Activated CD4-positive, CD25-positive, alpha-beta regulatory T cell treated with anti-CD3 and anti-CD28 coated beads, Interleukin-2, amount 50 U/mL, for 72 hours (primary cell): ENCODE data around the gene AGPAT2.
"Not testable (repeated sequence)": the region's sequence is repeated elsewhere in the genome, so short reads cannot be mapped to it uniquely, and the experiment has no call there.

Experiments
- DNase-seq: peaks from one replicate; pipeline ENCODE4 v3.0.0; 2021

AGPAT2 gene

DNA sequence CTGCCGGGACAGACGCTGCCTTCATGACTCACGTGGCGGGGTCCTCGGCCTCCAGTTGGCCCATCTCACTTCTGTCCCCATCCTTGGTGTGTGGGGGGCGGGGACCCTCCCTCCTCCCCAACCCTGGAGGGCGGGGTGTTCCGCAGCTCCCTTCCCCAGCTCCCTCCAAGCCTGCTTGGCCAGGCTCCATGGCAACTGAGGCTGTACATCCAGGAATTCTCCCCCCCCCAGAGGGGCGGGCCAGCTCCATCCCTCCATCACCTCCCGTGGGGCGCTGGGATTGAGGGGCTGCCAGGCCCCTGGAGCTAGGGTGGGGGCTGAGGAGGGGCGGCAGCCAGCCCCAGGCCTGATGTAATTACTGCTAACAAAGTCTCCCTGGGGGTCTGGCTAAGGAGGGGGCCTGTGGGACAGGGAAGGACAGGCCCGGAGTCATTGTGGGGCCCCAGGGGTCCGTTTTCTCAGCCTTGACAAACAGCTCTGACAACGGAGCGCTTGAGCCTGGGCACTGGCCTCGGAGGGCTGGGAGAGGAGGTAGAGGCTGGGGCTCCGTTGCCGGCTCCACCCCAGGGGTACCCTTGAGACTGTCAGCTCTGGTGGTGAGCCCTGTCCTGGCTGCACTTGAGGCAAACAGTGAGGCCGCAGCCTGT lies 33.1 kb upstream of the AGPAT2 start:
- no peak for DNase-seq

DNA sequence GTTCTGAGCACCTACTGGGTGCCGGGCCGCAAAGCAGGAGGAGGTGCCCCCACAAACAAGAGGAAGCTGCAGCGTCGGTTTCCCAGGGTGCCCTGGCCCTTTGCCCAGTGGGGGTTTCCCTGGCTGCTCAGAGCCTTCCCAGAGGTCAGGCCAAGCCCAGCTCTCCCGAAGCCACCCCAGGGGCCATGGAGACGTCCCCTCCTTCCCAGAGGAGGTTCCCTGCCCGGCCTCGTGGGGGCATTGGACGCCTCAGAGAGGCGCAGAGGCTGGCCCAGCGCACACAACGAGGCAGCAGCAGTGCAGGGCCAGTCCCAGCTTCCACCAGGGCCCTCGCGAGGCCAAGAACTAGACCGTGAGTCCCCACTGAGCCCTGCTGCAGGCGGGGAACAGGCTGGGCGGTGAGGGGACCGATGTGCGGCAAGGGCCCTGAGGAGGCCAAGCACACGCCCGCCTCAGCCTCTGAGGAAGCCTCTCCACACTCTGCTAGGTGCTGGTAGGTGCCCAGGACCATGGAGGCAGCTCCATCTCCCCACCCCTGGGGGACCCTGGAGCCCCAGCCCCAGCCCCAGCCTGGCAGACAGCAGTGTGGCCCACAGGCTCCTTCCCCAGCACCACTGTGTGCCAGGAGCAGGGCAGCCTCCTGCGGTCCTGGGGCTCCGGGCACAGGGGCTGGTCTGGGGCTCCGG lies 32.1 kb upstream of the AGPAT2 start:
- no peak for DNase-seq

DNA sequence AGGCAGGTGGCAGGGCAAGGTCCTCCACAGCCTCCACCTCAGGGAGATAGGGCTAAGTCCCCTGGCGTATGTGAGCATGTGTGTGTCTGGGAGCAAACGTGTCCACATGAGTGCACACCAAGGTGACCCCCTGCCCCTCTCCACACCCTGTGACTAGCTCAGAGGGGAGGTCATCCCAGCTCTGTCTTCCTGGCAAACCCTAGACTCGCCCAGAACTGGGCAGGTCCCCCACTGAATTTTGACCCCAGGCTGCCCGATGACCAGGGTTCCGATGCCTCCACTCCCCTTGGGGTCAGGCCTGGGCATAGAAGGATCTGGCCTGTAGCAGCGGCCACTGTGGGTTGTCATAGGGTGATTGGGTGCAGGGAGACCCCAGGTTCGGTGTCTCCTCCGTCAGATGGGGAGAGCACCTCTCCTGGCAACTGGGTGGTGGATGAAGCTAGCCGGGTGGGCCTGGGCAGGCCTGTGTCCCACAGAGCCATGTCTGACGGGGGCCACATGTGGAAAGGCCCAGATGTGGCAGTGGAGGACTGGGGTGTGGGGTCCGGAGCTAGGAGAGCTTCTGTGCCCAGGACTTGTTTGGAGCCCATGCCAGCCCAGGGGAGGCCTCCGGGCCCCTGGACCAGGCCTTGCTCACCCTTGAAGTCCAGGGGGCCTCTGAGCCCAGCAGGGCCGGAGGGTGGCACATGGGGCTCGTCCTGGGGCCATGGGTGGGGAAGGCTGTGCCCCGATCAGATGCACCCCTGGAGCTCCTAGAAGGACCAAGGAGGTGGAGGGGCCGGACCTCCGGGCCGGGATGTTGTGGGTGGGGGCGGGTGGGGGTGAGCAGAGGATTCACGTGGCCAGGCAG lies 31.3 kb upstream of the AGPAT2 start:
- no peak for DNase-seq

DNA sequence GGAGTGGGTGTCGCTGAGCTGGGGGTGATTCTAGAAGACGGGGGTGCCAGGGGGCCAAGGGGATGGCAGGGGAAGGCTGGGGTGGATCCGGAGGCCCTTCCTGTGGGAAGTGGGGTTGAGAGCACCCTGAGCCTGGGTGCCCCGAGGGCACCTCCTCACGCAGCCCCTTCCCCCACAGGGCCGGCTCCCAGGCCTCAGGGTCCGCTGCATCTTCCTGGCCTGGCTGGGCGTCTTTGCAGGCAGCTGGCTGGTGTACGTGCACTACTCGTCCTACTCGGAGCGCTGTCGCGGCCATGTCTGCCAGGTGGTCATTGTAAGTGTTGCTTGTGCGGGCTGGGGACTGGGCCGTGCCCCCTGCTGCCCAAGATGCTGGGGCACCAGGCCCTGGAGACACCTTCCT lies 30.1 kb upstream of the AGPAT2 start:
- no peak for DNase-seq

DNA sequence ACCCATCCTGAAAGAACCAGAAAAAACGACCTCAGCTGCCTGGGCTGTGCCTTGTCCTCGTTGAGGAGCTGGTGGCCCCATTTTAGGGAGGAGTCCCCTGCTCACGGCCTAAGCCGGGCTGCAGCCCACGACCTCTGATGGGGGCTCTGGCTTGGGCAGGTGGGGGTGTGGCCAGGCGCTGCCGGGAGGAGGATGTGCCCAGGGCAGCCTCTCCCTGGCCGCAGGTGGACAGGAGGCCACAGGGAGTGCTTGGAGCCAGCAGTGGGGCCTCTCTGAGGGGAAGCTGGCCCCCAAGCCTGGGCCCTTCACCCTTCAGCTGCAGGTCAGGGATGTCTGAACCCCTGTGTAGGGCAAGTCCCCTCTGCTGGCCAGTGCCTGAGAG lies 27.6 kb upstream of the AGPAT2 start:
- DNase-seq: no peak

DNA sequence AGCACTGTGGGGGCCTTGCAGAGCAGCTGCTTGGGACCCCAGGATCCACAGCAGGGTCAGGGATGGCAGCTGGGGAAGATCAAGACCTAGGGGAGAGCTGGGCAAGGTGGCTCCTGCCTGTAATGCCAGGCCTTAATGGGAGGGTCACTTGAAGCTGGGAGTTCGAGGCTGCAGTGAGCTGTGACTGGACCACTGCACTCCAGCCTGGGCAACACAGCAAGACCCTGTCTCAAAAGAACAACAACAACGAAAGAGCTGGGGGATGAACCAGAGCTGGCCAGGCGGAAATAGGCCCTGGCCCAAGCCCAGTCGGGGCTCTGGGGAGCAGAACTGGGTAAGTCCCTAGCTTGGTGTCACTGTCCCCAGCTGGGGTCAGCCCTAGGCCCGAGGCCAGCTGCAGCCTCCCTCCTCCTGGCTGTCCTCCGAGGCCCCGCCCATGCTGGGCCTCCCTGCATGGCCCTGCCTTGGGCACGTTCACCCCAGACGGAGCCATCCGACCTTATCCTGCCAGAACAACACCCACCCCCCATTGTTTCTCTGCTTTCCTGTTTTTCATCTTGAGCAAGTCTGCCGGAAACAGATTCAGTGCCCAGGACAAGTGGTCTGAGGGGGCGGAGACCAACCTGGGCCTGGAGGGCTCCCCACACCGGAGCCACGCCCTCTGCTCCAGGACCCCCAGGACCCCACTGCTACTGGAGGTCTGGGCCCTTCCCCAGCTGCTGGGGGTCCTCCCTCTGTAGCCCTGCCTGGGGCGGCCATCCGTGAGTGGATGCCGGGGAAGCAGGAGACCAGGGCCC lies 27.0 kb upstream of the AGPAT2 start:
- no peak for DNase-seq

DNA sequence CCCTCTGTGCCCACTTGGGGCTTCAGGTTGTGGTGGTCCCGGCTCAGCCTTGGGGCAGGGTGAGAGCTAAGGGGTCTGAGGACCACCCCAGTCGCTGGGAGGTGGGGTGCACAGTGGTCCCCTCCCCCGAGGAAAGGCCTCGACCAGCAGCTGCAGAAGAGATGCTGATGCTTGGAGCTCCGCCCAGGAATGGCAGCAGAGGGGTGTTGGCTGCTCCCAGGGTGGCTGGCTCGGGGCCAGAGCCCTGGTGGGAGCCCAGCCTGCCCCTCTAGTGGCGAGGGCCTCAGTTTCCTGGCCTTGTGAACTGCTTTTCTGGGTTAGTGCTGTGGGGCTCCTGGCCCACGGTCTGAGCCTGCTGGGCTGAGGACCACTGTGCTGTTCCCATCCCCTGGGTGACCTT lies 26.3 kb upstream of the AGPAT2 start:
- no peak for DNase-seq

DNA sequence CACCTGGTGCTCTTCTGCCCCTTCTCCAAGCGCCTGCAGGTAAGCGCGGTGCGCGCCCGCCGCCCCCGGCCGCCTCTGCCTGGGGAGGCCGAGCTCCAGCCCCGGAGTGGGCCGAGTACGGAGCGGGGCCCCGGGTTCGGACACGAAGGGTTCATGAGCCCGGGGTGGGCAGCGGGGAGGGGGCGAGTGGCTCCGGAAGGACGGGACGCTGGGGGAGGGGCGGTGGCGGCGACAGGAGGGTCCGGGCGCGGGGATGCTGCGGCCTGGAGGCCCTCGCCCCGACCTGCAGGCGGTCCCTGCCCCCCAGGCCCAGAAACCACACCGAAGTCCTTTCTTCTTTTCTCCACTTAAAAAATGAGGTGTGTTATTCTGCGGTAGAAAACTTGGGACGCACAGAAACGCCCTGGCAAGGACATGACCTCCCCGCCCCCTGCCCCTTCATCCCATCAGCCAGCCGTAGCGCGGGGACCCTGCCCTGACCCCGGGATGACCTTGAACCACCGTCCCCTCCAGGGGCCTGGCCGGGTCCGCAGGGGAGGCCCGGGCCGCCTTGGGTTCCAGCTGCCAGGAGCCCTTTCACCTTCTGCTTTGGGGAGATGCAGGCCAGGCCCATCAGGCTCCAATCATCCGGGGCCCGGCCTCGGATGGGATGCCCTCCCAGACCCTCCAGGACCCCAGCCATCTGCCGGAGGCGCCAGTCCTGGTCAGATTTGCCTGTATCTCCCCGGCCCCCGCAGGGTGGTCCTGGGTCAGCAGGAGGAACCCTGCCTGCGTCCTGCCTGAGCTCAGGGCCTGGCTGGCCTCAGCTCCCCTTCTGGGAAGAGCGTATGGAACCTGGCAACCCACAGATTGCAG lies 25.7 kb upstream of the AGPAT2 start:
- DNase-seq: no peak

DNA sequence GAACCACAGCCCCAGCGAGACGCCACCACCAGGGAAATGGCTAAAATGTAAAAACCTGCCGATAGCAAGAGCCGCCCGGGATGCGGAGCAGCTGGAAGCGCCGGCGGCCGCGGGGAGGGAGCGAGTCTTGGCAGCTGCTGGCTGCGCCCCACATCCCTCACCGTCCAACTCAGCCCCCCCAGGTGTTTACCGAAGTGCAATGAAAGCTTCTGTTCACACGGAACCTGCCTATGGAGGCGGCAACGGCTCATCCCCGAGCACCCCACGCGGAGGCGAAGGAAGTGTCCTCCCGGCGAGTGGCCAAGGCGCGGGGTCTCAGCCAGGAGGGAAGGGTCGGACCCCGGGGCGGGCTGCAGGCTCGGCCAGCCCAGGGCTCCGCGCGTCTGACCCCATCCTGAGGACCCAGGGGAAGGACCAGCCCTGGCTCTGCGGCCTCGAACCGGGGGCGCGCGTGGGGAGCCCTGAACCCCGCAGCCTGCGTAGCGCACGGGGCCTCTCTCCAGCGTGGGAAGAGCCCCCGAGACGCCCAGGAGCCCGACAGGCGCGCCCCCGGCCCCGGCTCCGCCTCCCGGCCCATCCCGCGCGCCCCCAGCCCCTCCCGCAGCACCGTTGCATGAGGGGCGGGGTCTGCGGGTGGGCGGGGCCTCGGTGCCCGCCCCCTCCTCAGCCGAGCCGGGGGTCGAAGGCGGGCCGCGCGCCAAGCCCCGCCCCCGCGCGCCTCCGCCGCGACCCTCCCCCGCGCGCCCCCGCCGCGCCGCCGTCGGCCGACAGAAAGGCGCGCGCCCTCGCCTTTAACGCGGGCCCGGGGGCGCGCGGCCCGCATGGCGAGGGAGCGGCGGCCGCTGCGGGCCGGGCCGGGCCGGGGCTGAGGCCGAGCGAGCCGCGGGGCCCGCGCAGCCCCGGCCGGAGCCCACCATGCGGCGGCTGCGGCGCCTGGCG lies 24.8 kb upstream of the AGPAT2 start, which contains the start of gene DIPK1B:
Gene DIPK1B, plus strand, starts transcription at position 822 of the 939 bp plus-strand sequence. Its CDS starts 94 bp downstream, at position 916.
- DNase-seq: no peak

DNA sequence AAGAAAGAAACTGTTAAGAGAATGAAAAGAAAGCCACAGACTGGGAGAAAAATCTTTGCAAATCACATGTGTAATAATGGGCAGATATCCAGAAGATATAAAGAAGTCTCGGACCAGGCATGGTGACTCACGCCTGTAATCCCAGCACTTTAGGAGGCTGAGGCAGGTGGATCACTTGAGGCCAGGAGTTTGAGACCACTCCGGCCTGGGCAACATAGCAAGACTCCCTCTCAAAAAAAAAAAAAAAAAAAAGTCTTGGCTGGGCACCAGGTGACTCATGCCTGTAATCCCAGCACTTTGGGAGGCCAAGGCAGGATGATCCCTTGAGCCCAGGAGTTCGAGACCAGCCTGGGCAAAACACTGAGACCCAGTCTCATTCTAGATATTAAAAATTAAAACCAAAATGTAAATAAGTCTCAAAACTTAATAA lies 24.0 kb upstream of the AGPAT2 start:
- not testable (repeated sequence) for DNase-seq

DNA sequence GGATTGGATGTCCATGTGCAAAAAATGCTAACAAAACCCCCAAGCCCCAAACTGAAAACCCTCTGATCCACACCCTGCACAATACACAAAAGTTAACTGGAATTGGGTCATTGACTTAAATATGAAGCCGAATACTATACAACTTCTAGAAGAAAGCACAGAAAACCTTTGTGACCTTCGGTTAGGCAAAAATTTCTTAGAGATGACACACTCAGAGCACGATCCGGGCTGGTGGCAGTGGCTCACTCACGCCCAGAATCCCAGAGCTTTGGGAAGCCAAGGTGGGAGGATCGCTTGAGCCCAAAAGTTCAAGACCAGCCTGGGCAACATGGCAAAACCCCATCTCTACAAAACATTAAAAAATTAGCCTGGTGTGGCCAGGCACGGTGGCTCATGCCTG lies 23.3 kb upstream of the AGPAT2 start:
- DNase-seq: no peak

DNA sequence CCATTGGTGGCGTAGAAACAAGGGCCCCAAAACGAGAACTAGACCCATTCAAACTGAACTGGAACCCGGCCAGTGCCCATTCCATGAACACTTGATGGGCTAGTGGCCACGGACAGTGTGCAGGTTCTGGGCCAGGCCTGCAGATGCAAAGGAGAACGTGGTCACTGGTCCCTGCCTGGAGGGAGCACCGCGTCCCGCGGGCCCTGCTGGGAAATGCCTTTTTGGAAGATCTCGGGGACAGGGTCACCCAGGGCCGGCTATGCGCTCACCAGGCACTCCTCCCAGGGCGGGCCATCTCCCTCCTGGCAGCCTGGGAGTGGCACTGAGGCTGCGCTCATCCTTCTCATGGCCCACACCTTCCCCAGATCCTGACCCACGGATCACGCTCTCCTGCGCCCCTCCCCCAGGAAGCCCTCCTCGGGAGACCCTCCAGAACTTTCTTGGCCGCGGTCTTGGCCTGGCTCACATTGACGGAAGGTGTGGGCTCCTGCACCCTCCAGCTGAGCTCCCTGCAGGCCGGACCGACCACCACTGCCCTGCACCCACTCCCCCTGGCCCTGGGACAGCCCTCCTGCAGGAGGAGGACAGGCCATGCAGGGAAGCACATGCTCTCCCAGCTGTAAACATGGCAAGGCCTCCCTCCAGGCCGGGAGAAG lies 22.3 kb upstream of the AGPAT2 start:
- no peak for DNase-seq

DNA sequence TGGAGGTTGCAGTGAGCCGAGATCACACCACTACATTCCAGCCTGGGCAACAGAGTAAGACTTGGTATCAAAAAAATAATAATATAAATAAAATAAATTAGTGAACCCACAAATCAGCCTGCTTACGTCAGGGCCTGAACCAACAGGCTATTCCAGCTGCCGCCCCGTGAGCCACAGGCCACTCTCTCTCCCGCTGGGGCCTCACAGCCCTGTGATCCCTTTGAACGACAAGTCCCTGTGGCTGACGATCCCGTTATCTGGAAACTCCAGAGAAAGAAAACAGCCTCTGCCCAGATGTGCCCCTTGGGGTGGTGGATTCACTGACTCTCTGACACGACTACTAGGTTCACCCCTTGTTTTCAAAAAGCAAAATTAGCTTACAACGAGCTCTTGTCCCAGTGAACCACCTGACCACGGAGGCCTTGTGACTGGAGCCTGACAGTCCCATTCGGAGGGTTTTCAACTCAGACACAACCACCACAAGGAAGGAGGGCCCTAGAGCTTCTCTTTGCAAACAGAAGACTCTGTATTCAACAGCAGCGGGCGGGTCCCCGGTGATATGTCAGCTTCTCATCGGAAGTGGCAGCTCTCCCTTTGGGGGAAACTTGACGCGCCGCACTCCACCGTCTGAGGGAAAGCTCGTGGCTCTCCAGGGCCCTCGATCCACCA lies 20.7 kb upstream of the AGPAT2 start:
- DNase-seq: no peak

DNA sequence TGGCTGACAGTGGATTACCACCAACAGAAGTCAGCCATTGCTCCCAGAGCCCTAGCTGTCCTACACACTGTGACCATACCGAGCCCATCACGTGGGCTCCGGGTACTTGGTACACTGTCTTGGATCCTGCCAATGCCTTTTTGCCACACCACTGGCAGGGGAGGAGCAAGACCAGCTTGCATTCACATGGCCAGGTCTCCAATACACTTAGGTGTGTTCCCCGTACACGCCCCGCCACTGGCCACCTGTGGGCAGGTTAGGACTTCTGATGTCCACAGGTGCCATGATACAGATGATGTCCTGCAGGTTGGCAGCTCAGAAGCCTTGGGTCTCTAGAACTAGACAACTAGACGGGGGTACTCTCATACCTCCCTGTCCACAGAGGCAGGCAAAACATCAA lies 19.8 kb upstream of the AGPAT2 start:
- DNase-seq: no peak

DNA sequence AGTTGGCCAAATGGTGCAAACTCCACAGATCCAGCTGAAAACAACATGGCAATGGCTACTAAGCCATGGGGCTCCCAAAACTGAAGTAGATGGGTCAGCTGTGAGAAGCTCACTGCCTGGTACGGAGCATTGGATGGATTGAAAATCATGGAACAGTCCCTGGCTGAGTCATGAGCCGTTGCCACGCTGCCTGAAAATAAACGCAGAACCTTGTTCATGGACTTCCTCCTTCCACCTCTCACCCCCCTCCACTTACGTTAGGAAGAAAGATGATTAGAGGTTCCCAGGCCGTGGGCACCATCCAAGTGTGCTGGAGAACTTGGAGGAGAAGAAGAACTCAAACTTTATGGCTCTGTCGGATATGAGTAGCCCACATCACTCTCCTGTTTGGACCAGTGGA lies 18.3 kb upstream of the AGPAT2 start:
- DNase-seq: no peak

DNA sequence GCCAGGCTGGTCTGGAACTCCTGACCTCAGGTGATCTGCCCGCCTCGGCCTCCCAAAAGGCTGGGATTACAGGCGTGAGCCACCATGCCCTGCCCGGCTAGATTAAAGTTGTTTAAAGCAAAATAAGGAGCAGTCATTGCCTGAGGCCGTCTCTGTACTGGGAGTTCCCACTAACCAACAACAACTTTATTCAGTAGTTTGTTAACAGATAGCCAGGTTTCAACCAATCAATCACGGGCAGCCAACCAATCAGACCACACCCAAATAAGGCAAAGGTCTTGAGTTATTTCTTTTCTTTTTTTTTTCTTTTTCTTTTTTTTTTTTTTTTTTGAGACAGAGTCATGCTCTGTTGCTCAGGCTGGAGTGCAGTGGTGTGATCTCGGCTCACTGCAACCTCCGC lies 17.5 kb upstream of the AGPAT2 start:
- DNase-seq: not testable (repeated sequence)

DNA sequence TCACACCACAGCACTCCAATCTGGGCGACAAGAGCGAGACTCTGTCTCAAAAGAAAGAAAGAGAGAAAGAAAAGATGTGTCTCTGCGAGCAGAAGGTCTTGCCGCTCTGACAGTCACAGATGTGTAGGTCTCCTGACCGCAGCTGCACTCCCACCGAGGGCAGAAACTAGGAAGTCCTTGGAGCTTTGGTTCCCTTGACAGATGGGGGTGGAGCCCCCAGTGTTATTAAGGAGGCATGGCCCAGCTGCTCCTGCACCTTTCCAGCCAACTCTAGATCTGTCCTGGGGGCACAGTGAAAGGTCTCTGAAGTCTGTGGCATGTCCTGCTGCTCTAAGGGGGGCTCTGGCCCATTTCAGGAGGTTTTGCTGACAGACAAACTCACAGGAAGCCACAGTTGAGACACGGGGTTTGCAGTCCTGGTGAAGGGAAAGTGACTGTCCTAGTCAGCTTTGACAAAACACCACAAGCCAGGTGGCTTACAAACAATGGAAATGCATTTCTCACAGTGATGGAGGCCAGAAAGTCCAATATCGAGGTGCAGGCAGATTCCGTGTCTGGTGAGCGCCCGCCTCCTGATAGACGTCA lies 16.1 kb upstream of the AGPAT2 start:
- DNase-seq: no peak

DNA sequence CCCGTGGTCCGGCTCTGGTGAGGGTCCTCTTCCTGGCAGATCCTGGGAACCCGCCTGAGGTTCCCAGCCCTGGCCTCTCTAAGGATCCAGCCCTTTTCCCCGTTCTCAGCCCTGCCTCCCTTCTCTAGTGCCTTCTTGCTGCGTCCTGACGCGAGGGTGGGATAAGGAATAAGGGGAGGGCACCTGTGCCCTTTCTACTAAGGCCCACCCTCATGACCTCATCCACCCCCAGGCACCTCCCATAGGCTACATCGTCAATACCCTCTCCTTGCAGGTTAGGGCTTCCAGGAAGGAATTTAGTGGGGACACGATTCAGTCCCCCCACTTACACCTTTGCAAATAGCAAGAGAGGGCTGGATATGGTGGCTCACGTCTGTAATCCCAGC lies 14.4 kb upstream of the AGPAT2 start:
- no peak for DNase-seq

DNA sequence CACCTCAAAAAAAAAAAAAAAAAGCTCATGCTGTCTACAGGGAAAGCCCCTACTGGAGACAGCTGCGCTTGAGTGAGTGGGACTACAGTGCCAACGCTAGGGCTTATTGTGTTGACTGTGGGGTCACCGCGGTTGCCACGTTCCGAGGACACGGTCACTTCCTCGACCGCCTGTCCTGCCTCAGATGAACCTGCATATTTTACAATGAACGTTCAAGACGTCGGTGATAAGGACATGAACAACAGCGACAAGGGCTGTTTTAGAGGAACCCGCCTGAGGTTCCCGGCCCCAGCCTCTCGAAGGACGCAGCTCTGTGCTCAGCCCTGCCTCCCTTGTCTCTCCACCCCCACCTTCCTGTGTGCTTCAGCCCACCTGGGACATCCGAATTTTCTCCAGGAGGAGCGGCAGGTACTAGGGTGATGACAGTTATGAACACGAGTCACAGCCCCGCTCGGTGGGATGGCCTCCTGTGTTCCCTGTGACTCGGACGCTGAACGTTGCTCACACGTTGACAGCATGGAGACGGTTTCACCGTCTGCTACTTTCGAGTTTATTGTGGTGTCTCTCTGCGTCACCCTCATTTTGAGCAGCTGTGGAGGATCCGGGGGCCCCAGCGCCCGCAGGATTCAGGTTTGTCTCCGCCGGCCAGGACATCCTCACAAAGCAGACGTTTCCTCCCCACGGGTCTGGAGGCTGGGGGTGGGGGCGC lies 13.9 kb upstream of the AGPAT2 start:
- DNase-seq: peak; percentile 62
